HEK293 (cell line): Measurements from ENCODE around the gene SBF2.

ENCODE experiments used
- CTCF ChIA-PET: fragments of 350-600 bp; formaldehyde crosslinking; extraction: SDS; loops from one replicate; lab custom pipeline; 2021; ENCODE audit warnings: antibody characterized with exemption; lab: Yijun Ruan, JAX
- POLR2A ChIA-PET: fragments of 300-600 bp; formaldehyde crosslinking; extraction: SDS; loops from one replicate; lab custom pipeline; 2020; ENCODE audit warnings: antibody characterized with exemption, inconsistent platforms; lab: Yijun Ruan, JAX
- H3K27ac ChIP-seq: fragments of 200-500 bp; sonication (Bioruptor generic); 2 replicates; pipeline ENCODE4 v1.5.1; 2014; ENCODE audit warnings: low read depth, low read length, control low read depth, inconsistent platforms; ENCODE audit errors: extremely low read depth
- H3K36me3 ChIP-seq, 2 experiments: fragments of 200-500 bp in 1 of 2; sonication (Bioruptor generic) in 1 of 2; 1 replicate in 1 of 2; 2 replicates in 1 of 2; pipeline ENCODE4 v1.5.1; 2014 to 2017; ENCODE audit warnings: inconsistent platforms in 2 of 2, low read length in 2 of 2; ENCODE audit not compliant: control insufficient read depth in 2 of 2, insufficient read depth in 1 of 2
- H3K4me1 ChIP-seq: fragments of 200-500 bp; sonication (Bioruptor generic); 2 replicates; pipeline ENCODE4 v1.5.1; 2014; ENCODE audit warnings: mild to moderate bottlenecking, low read length, inconsistent platforms; ENCODE audit not compliant: control insufficient read depth, insufficient read depth
- H3K4me3 ChIP-seq: 2 replicates; pipeline ENCODE4 v1.5.1; 2011; ENCODE audit warnings: low read depth, mild to moderate bottlenecking, control low read depth, low read length, moderate library complexity
- H3K9me3 ChIP-seq: fragments of 200-500 bp; sonication (Bioruptor generic); 2 replicates; pipeline ENCODE4 v1.5.1; 2014; ENCODE audit warnings: low read depth, low read length, inconsistent platforms; ENCODE audit not compliant: control insufficient read depth, insufficient read depth
- EGR2 ChIP-seq: fragments of 450-650 bp; formaldehyde crosslinking; IDR thresholded peaks from 2 replicates; pipeline ENCODE4 v1.5.1; 2016; ENCODE audit warnings: low read depth, missing biosample characterization, missing genetic modification characterization
- GFI1B ChIP-seq: fragments of 450-650 bp; formaldehyde crosslinking; IDR thresholded peaks from 2 replicates; pipeline ENCODE4 v1.5.1; 2016; ENCODE audit warnings: missing biosample characterization, missing genetic modification characterization
- KLF1 ChIP-seq: fragments of 450-650 bp; formaldehyde crosslinking; IDR thresholded peaks from 2 replicates; pipeline ENCODE4 v1.5.1; 2016; ENCODE audit warnings: missing biosample characterization, missing genetic modification characterization
- KLF17 ChIP-seq: fragments of 450-650 bp; formaldehyde crosslinking; IDR thresholded peaks from 2 replicates; pipeline ENCODE4 v1.5.1; 2016; ENCODE audit warnings: missing biosample characterization, missing genetic modification characterization
- KLF7 ChIP-seq: fragments of 450-650 bp; formaldehyde crosslinking; IDR thresholded peaks from 2 replicates; pipeline ENCODE4 v1.5.1; 2016; ENCODE audit warnings: missing biosample characterization, missing genetic modification characterization, borderline replicate concordance
- MEIS1 ChIP-seq: sonication (generic); formaldehyde crosslinking; IDR thresholded peaks from 2 replicates; pipeline ENCODE4 v1.8.1; 2022; ENCODE audit warnings: missing genetic modification reagents, mild to moderate bottlenecking, borderline replicate concordance
- ZBTB17 ChIP-seq: fragments of 450-650 bp; formaldehyde crosslinking; IDR thresholded peaks from 2 replicates; pipeline ENCODE4 v1.5.1; 2016; ENCODE audit warnings: missing biosample characterization, missing genetic modification characterization
- ZBTB20 ChIP-seq: fragments of 450-650 bp; formaldehyde crosslinking; IDR thresholded peaks from 2 replicates; pipeline ENCODE4 v1.5.1; 2016; ENCODE audit warnings: missing biosample characterization, missing genetic modification characterization
- ZFHX2 ChIP-seq: fragments of 450-650 bp; formaldehyde crosslinking; conservative IDR thresholded peaks from 2 replicates; pipeline ENCODE4 v1.5.1; 2016; ENCODE audit warnings: missing biosample characterization, missing genetic modification characterization
- ZNF146 ChIP-seq: fragments of 450-650 bp; formaldehyde crosslinking; IDR thresholded peaks from 2 replicates; pipeline ENCODE4 v1.5.1; 2016; ENCODE audit warnings: missing biosample characterization, missing genetic modification characterization
- ZNF16 ChIP-seq: fragments of 450-650 bp; formaldehyde crosslinking; IDR thresholded peaks from 2 replicates; pipeline ENCODE4 v1.5.1; 2016; ENCODE audit warnings: low read depth, missing biosample characterization, missing genetic modification characterization
- ZNF274 ChIP-seq, 2 experiments: fragments of 200-500 bp in 1 of 2; fragments of 450-650 bp in 1 of 2; sonication (Bioruptor generic) in 1 of 2; formaldehyde crosslinking in 1 of 2; IDR thresholded peaks; 2 replicates each; pipeline versions ENCODE4 v1.5.1 to v1.6.1; 2014 to 2016; ENCODE audit warnings: borderline replicate concordance in 1 of 2, inconsistent platforms in 1 of 2, low read length in 1 of 2, missing biosample characterization in 1 of 2, missing genetic modification characterization in 1 of 2
- ZNF473 ChIP-seq: fragments of 450-650 bp; formaldehyde crosslinking; IDR thresholded peaks from 2 replicates; pipeline ENCODE4 v1.5.1; 2017; ENCODE audit warnings: missing biosample characterization, missing genetic modification characterization
- ZNF48 ChIP-seq: fragments of 450-650 bp; formaldehyde crosslinking; IDR thresholded peaks from 2 replicates; pipeline ENCODE4 v1.5.1; 2016; ENCODE audit warnings: missing biosample characterization, missing genetic modification characterization
- ZNF629 ChIP-seq: fragments of 450-650 bp; formaldehyde crosslinking; IDR thresholded peaks from 2 replicates; pipeline ENCODE4 v1.5.1; 2017; ENCODE audit warnings: missing biosample characterization, missing genetic modification characterization
- ZSCAN30 ChIP-seq: fragments of 450-650 bp; IDR thresholded peaks from 2 replicates; pipeline ENCODE4 v1.5.1; 2018; ENCODE audit warnings: missing biosample characterization, mild to moderate bottlenecking, missing genetic modification characterization, moderate library complexity
- ZSCAN5A ChIP-seq: fragments of 450-650 bp; formaldehyde crosslinking; IDR thresholded peaks from 2 replicates; pipeline ENCODE4 v1.5.1; 2016; ENCODE audit warnings: missing biosample characterization, missing genetic modification characterization

SBF2 gene

GRCh38 chr11:9776203-9776602 is 517.8 kb downstream of the SBF2 start:
- ChIA-PET CTCF (interaction anchor here (0.6 to 1.6 kb wide), 2 partner anchors 18 to 388 kb away, joined by 3 to 4 read pairs; no protein-coding TSS in a partner anchor), POLR2A (no interaction called here)
- H3K4me1 ChIP-seq = no peaks in the 10 kb centered on the region
- H3K36me3 ChIP-seq = peaks cover 0 to 31% of the 10 kb centered on the region in 2 experiments; a peak in 1 of 3 replicates
- H3K9me3 ChIP-seq = no peaks in the 10 kb centered on the region
- H3K27ac ChIP-seq = no peak overlapping the region
- no peak for TF ChIP-seq ZNF629
- TF ChIP-seq ZNF146 (tag by site-specific recombination) = no peak
- TF ChIP-seq KLF17 = no peak
- no peak for TF ChIP-seq ZBTB20 (tag by site-specific recombination)
- TF ChIP-seq ZNF48 (tag by site-specific recombination) = no peak
- no peak for TF ChIP-seq ZNF473
- TF ChIP-seq MEIS1 (CRISPR knock-in tag) = no peak
- no peak for TF ChIP-seq KLF7 (tag by site-specific recombination)
- no peak overlapping the region for H3K4me3 ChIP-seq

- no peak for TF ChIP-seq ZSCAN30 (tag by site-specific recombination)
- TF ChIP-seq ZNF16 (tag by site-specific recombination) = no peak
- TF ChIP-seq ZFHX2 (tag by site-specific recombination) = 0 out of 2 replicates have a peak, but pooled peaks have one; percentile 23
- 0 out of 2 replicates have a peak, but pooled peaks have one; percentile 26 for TF ChIP-seq EGR2 (tag by site-specific recombination)
- no peak for TF ChIP-seq ZNF274 (IDR thresholded peaks at IDR 0.05; ENCODE audit: low read length)
- no peak for TF ChIP-seq ZNF274 (tag by site-specific recombination; IDR thresholded peaks at IDR 0.05; ENCODE audit: borderline replicate concordance)
- peak; percentile 49 for TF ChIP-seq KLF1 (tag by site-specific recombination)
- CTCF ChIA-PET = interaction anchor here (0.6 to 1.6 kb wide), 2 partner anchors 17 to 389 kb away, joined by 3 to 4 read pairs; no protein-coding TSS in a partner anchor
- POLR2A ChIA-PET = interaction anchor here (0.6 kb wide), 1 partner anchor 47 kb away, joined by 4 read pairs; no protein-coding TSS in a partner anchor
- no peak overlapping the region for H3K4me3 ChIP-seq
- H3K4me1 ChIP-seq = no peaks in the 10 kb centered on the region
- H3K9me3 ChIP-seq = no peaks in the 10 kb centered on the region
- H3K27ac ChIP-seq = no peak overlapping the region
- H3K36me3 ChIP-seq = peaks cover 0 to 23% of the 10 kb centered on the region in 2 experiments; a peak in 1 of 3 replicates
These were observed 518.6 kb downstream of the SBF2 start for GRCh38 chr11:9775398-9775779.

GRCh38 chr11:9774591-9775397 is 519.2 kb downstream of the SBF2 start:
- peak; percentile 68 for TF ChIP-seq ZBTB17 (tag by site-specific recombination)
- peak; percentile 95 for TF ChIP-seq GFI1B (tag by site-specific recombination)
- no peak for TF ChIP-seq ZSCAN5A (tag by site-specific recombination)
- TF ChIP-seq, all 188 proteins: peak for 2
- no peak overlapping the region for H3K27ac ChIP-seq
- POLR2A ChIA-PET = interaction anchor here (0.6 kb wide), 1 partner anchor 48 kb away, joined by 4 read pairs; no protein-coding TSS in a partner anchor

More at GRCh38 chr11:9774591-9775397, 519.2 kb downstream of the SBF2 start:
- H3K36me3 ChIP-seq = peaks cover 0 to 17% of the 10 kb centered on the region in 2 experiments; a peak in 1 of 3 replicates
- no peak overlapping the region for H3K4me3 ChIP-seq
- CTCF ChIA-PET = interaction anchor here (1.6 kb wide), 1 partner anchor 16 kb away, joined by 4 read pairs; no protein-coding TSS in a partner anchor
- no peaks in the 10 kb centered on the region for H3K4me1 ChIP-seq
- H3K9me3 ChIP-seq = no peaks in the 10 kb centered on the region
